Stimulated activated naive CD4-positive, alpha-beta T cell treated with Interleukin-2 at 50 U/mL for 16 hours (primary cell): ENCODE data around the gene HNRNPM.
"Not testable (repeated sequence)": the region's sequence is repeated elsewhere in the genome, so short reads cannot be mapped to it uniquely, and the experiment has no call there.

Source experiments
- DNase-seq: peaks from one replicate; lab custom pipeline; 2025; lab: John Stamatoyannopoulos, UW

HNRNPM gene

GRCh38 chr19:8444677-8445487, at the start of gene HNRNPM:
HNRNPM (plus strand) TSS chr19:8444975; CDS start chr19:8444999, 24 bp downstream.
- DNase-seq: peak; percentile 99

GRCh38 chr19:8395621-8396082, 49.1 kb upstream of the HNRNPM start:
- DNase-seq: no peak

- no peak for DNase-seq
Measured at GRCh38 chr19:8396185-8396562, 48.6 kb upstream of the HNRNPM start.

GRCh38 chr19:8396563-8397203, 48.1 kb upstream of the HNRNPM start:
- DNase-seq: peak; percentile 73

GRCh38 chr19:8397271-8397670, 47.5 kb upstream of the HNRNPM start:
- DNase-seq: no peak

- no peak for DNase-seq
Measured at GRCh38 chr19:8397746-8398310, 46.9 kb upstream of the HNRNPM start.

GRCh38 chr19:8398311-8398771, 46.4 kb upstream of the HNRNPM start:
- no peak for DNase-seq

GRCh38 chr19:8399681-8400188, 45.0 kb upstream of the HNRNPM start:
- DNase-seq: no peak

- no peak for DNase-seq
Measured at GRCh38 chr19:8401981-8402411, 42.8 kb upstream of the HNRNPM start.

GRCh38 chr19:8403098-8403819, 41.5 kb upstream of the HNRNPM start:
- DNase-seq: no peak

GRCh38 chr19:8403820-8404109, 41.0 kb upstream of the HNRNPM start:
- DNase-seq: no peak

GRCh38 chr19:8404391-8405151, 40.2 kb upstream of the HNRNPM start:
- no peak for DNase-seq

GRCh38 chr19:8410718-8411117, 34.1 kb upstream of the HNRNPM start:
- not testable (repeated sequence) for DNase-seq

- peak; percentile 92 for DNase-seq
Measured at GRCh38 chr19:8412783-8413628, 31.8 kb upstream of the HNRNPM start, which contains the start of gene MARCHF2. MARCHF2 (plus strand) TSS chr19:8413305; CDS start chr19:8421841, 8,536 bp downstream.

- no peak for DNase-seq
Measured at GRCh38 chr19:8413629-8413995, 31.2 kb upstream of the HNRNPM start.

- DNase-seq: no peak
Measured at GRCh38 chr19:8416796-8417195, 28.0 kb upstream of the HNRNPM start.

GRCh38 chr19:8421484-8422461, 23.0 kb upstream of the HNRNPM start:
- no peak for DNase-seq

- DNase-seq: no peak
Measured at GRCh38 chr19:8423817-8424223, 21.0 kb upstream of the HNRNPM start.

GRCh38 chr19:8425331-8425730, 19.4 kb upstream of the HNRNPM start:
- DNase-seq: not testable (repeated sequence)
